ENCODE results near the gene PSMC6. TPM values are rescaled to one million over a fixed set of nuclear protein-coding genes. Genes with fewer than 3 reads are reported as not detected.

PSMC6 gene
- polyA plus RNA-seq, 1 of the 3 experiments (the other 2 are of a cell fraction), result 37.9 TPM

GRCh38 chr14:52661314-52661713 lies 45.7 kb upstream of the PSMC6 start:
- no peak overlapping the region for H2AFZ ChIP-seq (ENCODE audit: low read depth)
- CTCF ChIA-PET, result interaction anchor here (1.0 kb wide), 1 partner anchor 11 kb away, joined by 4 read pairs; no protein-coding TSS in a partner anchor
- H3K36me3 ChIP-seq (replicated peaks in 1 of 2; ENCODE audit: control insufficient read depth in 1 of 2, insufficient read depth in 2 of 2, low read length in 1 of 2), result peaks cover 34% of the 10 kb centered on the region in 2 experiments

GRCh38 chr14:52663850-52664249 lies 43.1 kb upstream of the PSMC6 start:
- CTCF ChIA-PET, result interaction anchor here (1.0 kb wide), 2 partner anchors 9 to 390 kb away, joined by 3 read pairs; no protein-coding TSS in a partner anchor

More at GRCh38 chr14:52661314-52661713, 45.7 kb upstream of the PSMC6 start:
- DNase-seq, result no peak
- TF ChIP-seq JUND (IDR thresholded peaks at IDR 0.05), result no peak
- TF ChIP-seq TAF1 (IDR thresholded peaks at IDR 0.05; ENCODE audit: borderline replicate concordance, low read depth, low read length), result no peak
- Histone ChIP-seq H3K27me3 (ENCODE audit: insufficient read depth) (no peaks in the 10 kb centered on the region), H3K4me3 (ENCODE audit: low read depth in 2 of 2, low read length in 1 of 2) (no peak overlapping the region), H3K27ac (ENCODE audit: low read depth in 2 of 2, low read length in 1 of 2) (no peak overlapping the region), H3K9me3 (no peaks in the 10 kb centered on the region), H3K9me2 (no peaks in the 10 kb centered on the region), H3F3A (replicated peaks; ENCODE audit: insufficient read depth) (no peaks in the 10 kb centered on the region), H3K4me2 (no peak overlapping the region), H3K79me2 (ENCODE audit: insufficient read depth) (no peaks in the 10 kb centered on the region), H3K4me1 (ENCODE audit: control insufficient read depth in 1 of 2, insufficient read depth in 2 of 2, low read depth in 1 of 2, low read length in 1 of 2) (peaks cover 0 to 2% of the 10 kb centered on the region in 2 experiments; a peak in 1 of 4 replicates), H3K9ac (no peak overlapping the region), H4K20me1 (ENCODE audit: insufficient read depth) (no peaks in the 10 kb centered on the region)
- WGBS (ENCODE audit: low lambda C conversion rate), result 89% methylated on average over 2 of the region's 2 CpGs
- POLR2A ChIA-PET, result no interaction called here

More at GRCh38 chr14:52663850-52664249, 43.1 kb upstream of the PSMC6 start:
- Histone ChIP-seq H3K79me2 (ENCODE audit: insufficient read depth) (no peaks in the 10 kb centered on the region; the same call in 1 of the 2 replicates), H3K27ac (ENCODE audit: low read depth in 2 of 2, low read length in 1 of 2) (no peak overlapping the region; a peak in 1 of 4 replicates), H3K9ac (no peak overlapping the region), H3K27me3 (ENCODE audit: insufficient read depth) (no peaks in the 10 kb centered on the region), H3K4me2 (no peak overlapping the region), H3F3A (replicated peaks; ENCODE audit: insufficient read depth) (no peaks in the 10 kb centered on the region), H3K9me2 (no peaks in the 10 kb centered on the region), H3K9me3 (no peaks in the 10 kb centered on the region), H3K4me3 (ENCODE audit: low read depth in 2 of 2, low read length in 1 of 2) (no peak overlapping the region), H4K20me1 (ENCODE audit: insufficient read depth) (no peaks in the 10 kb centered on the region), H3K4me1 (ENCODE audit: control insufficient read depth in 1 of 2, insufficient read depth in 2 of 2, low read depth in 1 of 2, low read length in 1 of 2) (peaks cover 0 to 2% of the 10 kb centered on the region in 2 experiments; a peak in 1 of 4 replicates), H2AFZ (ENCODE audit: low read depth) (no peak overlapping the region), H3K36me3 (replicated peaks in 1 of 2; ENCODE audit: control insufficient read depth in 1 of 2, insufficient read depth in 2 of 2, low read length in 1 of 2) (peaks cover 22 to 33% of the 10 kb centered on the region in 2 experiments)
- WGBS (ENCODE audit: low lambda C conversion rate), result 77% methylated on average over 2 of the region's 2 CpGs
- POLR2A ChIA-PET, result no interaction called here
- no peak for TF ChIP-seq RFX5 (IDR thresholded peaks at IDR 0.05; ENCODE audit: low read length)
- no peak for TF ChIP-seq EZH2phosphoT487 (IDR thresholded peaks at IDR 0.05; ENCODE audit: borderline replicate concordance, low read depth)
- TF ChIP-seq PBX3 (IDR thresholded peaks at IDR 0.05), result no peak
- no peak for TF ChIP-seq NRF1 (IDR thresholded peaks at IDR 0.05; ENCODE audit: low read depth, low read length)
- no peak for TF ChIP-seq SIN3A (IDR thresholded peaks at IDR 0.05; ENCODE audit: borderline replicate concordance, low read depth, low read length)
- no peak for TF ChIP-seq IRF3 (IDR thresholded peaks at IDR 0.05; ENCODE audit: low read depth, low read length)
- no peak for TF ChIP-seq POLR2AphosphoS5 (IDR thresholded peaks at IDR 0.05; ENCODE audit: low read depth, low read length)
- no peak for TF ChIP-seq USF1 (IDR thresholded peaks at IDR 0.05; ENCODE audit: borderline replicate concordance, low read depth)
- TF ChIP-seq MAX (IDR thresholded peaks at IDR 0.05; ENCODE audit: low read depth), result no peak
- TF ChIP-seq GABPA (IDR thresholded peaks at IDR 0.05; ENCODE audit: low read depth), result no peak
- TF ChIP-seq RXRA (IDR thresholded peaks at IDR 0.05; ENCODE audit: borderline replicate concordance, low read depth), result no peak
- TF ChIP-seq REST (IDR thresholded peaks at IDR 0.05; ENCODE audit: low read depth, low read length), result no peak
- no peak for TF ChIP-seq ELF1 (IDR thresholded peaks at IDR 0.05)
- no peak for TF ChIP-seq TCF12 (IDR thresholded peaks at IDR 0.05)
- TF ChIP-seq FOXM1 (IDR thresholded peaks at IDR 0.05; ENCODE audit: low read depth), result no peak
- peak; percentile 37 for DNase-seq
